NB4 (cell line): ENCODE measurements around the gene PARP11.

ENCODE experiments used
- DNase-seq: peaks from one replicate; pipeline ENCODE4 v3.0.0; 2010; ENCODE audit warnings: low read depth
- H3K4me3 ChIP-seq: one replicate; pipeline ENCODE4 v1.5.1; 2011; ENCODE audit warnings: mild to moderate bottlenecking, low read depth, low read length, moderate library complexity
- CTCF ChIP-seq: IDR thresholded peaks from one replicate; pipeline ENCODE4 v1.5.1; 2012; ENCODE audit warnings: low read depth, low read length
- MAX ChIP-seq: IDR thresholded peaks from 2 replicates; pipeline ENCODE4 v1.6.1; 2011; ENCODE audit warnings: low read depth, low read length
- MYC ChIP-seq: IDR thresholded peaks from 2 replicates; pipeline ENCODE4 v1.6.1; 2011; ENCODE audit warnings: low read depth, low read length
- POLR2A ChIP-seq: IDR thresholded peaks from 2 replicates; pipeline ENCODE4 v1.6.1; 2011; ENCODE audit warnings: mild to moderate bottlenecking; ENCODE audit not compliant: insufficient read length; ENCODE audit errors: extremely low read depth

The PARP11 gene

GRCh38 chr12:3827301-3828000 is 45.7 kb downstream of the PARP11 start:
- no peak overlapping the region for H3K4me3 ChIP-seq
- no peak for DNase-seq
- TF ChIP-seq POLR2A (no peak), MAX (no peak), CTCF (no peak), MYC (no peak)

DNA sequence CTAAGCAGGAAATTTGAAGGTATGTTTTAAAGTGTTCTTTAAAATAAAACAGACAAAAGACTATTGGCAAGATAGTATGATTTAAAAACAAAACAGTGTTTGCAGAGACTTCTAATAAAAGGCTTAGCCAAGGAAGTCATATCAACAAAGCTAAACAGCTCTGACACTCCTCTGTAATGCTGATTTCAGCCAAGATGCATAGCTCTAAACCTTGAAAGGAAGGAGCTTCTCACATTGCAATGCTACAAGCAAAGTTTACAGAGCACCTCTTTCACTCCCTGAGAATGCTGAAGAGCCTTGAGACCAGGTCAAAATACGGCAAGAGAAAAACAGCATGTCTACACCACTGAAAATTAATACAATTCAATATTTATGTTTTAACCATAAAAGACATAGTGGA is 51.8 kb downstream of the PARP11 start:
- no peak for DNase-seq
- no peak overlapping the region for H3K4me3 ChIP-seq
- TF ChIP-seq POLR2A = no peak
- no peak for TF ChIP-seq MAX
- no peak for TF ChIP-seq CTCF
- no peak for TF ChIP-seq MYC

- no peak overlapping the region for H3K4me3 ChIP-seq
- TF ChIP-seq MYC (no peak), POLR2A (no peak)
- no peak for DNase-seq
Observed at GRCh38 chr12:3820122-3820521, 53.1 kb downstream of the PARP11 start.

DNA sequence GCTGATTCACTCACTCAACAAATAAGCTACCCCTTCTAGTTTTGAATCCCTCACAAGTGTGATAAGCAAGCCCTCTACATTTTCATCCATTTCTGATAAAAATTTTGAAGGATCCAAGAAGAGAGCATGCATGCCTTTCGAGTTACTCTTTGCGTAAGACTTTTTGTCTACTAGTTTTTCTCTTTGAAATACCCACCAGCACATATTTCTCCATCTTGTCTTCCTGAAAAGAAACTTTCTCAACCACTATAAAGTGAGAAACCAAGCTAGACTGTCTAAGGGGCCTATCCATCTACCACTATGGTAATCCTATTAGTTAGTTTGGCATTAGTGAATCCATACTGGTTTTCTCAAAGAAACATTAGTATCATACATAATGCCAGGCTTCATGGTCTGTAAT is 56.9 kb downstream of the PARP11 start:
- H3K4me3 ChIP-seq = no peak overlapping the region
- TF ChIP-seq CTCF (no peak), MAX (no peak)
- DNase-seq = no peak

- TF ChIP-seq MYC (no peak), MAX (no peak), CTCF (no peak), POLR2A (no peak)
- no peak for DNase-seq
- no peak overlapping the region for H3K4me3 ChIP-seq
Observed at GRCh38 chr12:3815094-3815766, 58.0 kb downstream of the PARP11 start.

- H3K4me3 ChIP-seq = no peak overlapping the region
- DNase-seq = no peak
- TF ChIP-seq MYC (no peak), MAX (no peak), CTCF (no peak), POLR2A (no peak)
Observed at GRCh38 chr12:3810540-3810939, 62.7 kb downstream of the PARP11 start.
